GM19328 (cell line): ENCODE results near the gene FREM1.

Experiments
- ATAC-seq: cut with Tn5 transposase; IDR thresholded peaks from one replicate; pipeline ENCODE4 v1.9.1; 2021; ENCODE audit warnings: mild to moderate bottlenecking, moderate library complexity; ENCODE audit not compliant: unreplicated experiment

The FREM1 gene

DNA sequence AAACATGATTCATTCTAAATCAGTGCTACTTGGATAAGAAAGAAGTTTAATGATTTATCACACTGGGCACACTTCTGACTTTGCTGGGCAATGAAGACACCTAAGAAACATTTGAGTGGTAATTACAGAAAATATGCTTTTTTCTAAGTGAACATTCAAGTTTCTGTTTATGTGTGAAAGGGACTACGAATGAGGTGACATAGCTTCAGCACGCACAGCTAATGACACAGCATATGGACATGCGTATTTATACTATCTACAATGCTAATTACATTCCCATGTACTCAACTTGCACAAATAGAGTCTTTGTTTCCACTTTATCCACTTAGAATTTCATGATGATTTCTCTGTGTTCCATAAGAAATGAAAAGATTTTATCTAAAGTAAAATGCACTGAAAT lies 40.6 kb downstream of the FREM1 start:
- no peak for ATAC-seq

DNA sequence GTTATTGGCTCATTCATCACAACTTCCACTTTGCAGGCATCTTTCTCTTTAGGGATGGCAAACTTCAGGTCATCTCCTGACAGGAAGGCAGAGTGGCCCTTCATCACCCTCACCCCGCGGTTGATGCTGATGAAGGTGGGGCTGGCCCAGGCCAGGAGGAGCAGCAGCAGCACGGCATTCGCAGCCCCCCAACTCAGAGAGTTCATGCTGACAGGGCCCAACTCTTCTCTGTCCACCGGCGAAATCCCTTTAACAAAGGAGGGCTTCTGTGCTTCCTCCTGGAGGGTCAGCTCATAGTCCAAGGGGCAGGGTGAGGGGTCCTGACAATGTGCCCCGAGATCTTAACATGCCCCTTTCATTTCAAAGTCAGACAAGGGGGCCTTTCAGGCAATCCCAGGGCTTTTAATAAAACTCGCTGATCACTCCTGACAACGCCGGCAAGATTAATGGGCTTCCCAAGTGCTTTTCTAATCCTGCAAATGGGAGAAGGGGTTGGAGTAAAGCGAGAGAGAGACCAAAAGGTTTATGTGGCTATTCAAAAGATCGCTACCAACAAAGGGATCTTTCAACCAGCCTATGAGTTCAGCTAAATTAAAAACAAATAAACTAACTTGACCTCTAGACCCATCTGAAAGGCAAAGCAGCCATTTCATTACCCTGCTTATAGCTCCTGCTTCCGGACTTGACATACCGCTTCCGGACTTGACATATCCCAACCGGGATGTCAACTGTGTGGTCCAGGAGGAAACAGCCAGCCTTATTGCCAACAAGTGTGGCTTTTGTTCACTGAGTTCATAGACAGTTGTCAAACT lies 41.2 kb downstream of the FREM1 start:
- no peak for ATAC-seq

DNA sequence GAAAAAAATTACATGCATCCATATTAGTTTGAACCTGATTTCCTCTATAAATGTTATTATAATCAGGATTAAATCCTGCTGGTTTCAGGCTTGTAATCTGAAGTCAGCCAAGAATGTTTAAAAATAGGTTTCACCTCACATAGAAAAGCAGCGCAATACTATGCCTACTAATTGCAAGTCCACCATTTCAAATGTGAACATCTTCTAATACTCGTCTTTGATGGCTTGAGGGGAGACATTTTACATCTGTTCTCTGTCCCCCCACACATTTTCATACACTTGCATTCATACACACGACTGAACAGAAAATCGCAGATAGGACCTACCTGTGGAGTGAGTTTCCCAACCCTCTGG lies 41.8 kb downstream of the FREM1 start:
- ATAC-seq, result no peak

DNA sequence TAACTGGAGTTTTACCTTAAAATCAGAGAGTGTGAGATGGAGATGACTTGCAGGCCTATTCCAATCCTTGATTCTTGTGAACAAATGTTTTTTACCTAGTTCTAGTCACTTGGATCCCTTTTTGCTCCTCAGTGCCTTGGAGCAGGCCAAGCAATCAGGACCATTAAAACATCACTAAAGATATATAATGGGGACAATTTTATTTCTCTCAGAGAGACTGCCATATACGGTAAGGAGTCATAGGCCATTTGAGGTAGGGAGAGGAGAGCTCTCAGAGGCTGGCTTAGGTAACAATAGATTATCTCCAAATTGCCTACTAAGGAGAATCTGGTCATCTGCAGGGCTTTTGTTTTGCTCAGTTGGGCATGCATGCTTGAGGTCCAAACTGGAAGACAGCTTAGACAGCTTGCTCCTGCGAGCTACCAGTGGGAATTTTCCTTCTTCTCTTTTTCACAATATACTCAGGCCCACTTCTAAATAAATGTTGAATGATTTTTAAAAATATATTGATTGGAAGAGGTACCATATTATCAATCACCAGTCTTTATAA lies 44.0 kb downstream of the FREM1 start:
- ATAC-seq, result no peak

DNA sequence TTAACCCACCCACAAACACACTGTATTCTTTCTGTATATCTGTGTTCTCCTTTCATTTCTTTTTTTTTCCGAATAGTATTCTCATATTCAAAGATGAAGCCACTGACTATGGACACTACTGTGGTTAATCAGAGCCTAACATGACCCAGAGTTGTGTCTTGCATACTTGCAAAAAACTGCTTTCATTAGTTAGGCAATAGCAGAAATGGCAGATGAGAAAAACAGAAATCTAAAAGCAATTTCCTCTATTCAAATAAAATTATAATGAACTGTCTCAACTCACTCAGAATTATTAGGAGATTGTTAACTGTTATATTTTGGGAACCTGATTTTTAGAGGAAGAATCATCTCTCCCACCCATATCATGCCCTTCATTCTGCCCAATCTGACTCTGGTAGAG lies 45.9 kb downstream of the FREM1 start:
- no peak for ATAC-seq

DNA sequence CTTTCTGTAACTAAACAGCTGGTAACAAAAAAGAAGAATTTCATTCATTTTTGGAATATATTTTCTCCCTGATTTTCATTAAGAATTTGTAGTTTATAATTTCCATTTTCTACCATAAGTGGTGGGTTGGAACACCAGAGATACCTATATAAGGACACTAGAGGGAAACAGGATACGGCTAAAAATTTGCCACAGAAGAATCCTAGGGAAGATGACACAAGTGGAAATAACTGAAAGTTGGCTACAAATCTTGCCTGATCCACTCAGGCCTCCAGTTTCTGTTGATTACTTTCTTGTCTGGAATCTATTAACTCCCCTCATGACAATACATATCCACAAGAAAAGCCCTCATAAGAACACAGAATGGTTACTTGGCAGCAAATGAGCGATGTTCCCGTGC lies 46.8 kb downstream of the FREM1 start:
- ATAC-seq, result no peak

DNA sequence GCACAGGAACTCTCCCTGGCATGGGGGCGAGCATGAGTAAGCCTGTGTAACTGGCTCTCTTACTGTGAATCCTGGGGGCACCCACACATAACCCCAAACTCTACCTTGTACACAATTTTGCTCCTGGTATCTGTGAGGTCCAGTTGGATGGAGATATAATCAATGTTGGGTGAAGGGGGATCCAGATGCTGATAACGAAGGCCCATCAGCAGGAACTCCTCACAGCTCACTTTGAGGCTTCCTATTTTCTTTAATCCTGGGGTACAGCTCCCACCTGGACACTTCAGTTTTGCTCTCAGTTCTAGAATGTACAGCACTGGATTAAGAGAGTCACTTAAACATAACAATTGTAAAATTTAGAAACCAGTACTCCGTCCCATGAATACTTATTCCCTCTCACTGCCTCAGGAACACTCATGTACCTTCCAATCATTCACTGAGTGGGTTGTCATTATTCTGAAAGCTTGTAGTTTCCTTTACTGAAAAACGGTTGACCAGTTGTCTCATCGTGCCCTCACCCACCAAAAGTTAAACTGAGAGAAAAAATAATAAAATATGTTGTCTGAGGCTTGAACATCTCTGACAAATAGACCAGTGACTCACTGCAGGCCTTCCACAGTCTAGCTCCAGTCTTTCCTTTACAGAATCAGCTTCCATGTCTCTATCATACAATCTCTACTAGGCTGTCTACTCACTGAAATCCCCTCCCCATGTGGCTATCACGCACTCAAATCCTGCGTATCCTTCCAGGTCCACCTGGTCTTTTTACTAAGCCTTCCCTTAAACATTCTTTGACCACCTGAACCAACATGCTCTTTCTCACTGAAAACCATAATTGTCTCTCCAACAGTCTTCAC lies 52.6 kb downstream of the FREM1 start:
- no peak for ATAC-seq

DNA sequence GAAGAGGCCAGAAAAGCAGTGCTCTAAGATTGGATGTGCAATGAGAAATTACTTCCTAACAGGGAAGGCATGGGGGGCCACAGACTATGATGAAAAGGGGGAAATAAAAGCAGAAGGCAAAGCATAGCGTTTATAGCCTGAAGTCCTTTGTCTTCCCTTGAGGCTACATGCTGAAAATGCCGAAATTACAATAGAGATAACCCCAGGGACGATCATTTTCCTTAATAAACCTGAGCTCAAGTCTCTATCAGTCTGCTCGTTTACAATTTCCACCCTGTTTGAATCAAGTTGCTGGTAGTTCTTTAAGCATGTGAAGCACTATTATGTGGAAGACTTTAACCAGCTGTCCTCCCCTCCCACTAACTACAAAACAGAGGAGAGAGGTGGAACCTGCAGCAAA lies 60.4 kb downstream of the FREM1 start:
- no peak for ATAC-seq

DNA sequence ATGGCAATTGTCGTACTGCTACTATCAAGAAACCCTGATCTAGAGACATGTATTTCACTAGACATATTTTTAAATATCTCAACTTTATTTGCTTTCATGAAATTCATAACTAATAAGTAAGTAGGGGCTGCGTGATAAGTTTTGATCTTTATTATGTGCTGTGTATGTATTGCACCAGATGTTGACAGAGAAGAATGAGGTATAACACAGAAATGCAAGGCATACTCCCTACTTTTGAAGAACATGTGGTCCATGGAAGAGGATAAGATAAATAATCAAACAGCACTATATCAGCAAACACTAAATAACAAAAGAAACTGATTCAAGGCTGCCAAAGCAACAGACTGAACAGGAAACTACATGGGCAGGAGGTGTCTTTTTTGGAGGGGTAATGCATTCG lies 60.9 kb downstream of the FREM1 start:
- no peak for ATAC-seq

DNA sequence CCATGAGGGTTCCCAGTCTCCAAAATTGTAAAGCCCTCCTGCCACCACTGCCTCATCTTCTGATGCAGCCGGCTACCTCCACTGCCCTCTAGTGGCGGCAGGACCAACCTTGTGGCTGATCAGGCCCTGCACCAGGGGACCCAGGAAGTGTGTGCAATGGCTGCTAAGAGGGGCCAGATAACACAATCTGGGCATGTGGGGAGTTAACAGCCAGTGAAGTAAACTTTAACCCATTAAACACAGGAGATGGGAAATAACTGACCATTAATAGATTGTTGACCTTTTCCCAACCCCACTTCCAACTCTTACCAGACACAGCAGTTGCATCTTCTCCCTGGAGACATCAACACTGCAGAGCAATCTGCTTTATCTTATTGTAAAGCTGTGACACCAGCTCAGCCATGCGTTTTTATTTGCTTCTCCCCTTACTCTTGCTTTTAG lies 63.3 kb downstream of the FREM1 start:
- ATAC-seq, result peak; percentile 98

DNA sequence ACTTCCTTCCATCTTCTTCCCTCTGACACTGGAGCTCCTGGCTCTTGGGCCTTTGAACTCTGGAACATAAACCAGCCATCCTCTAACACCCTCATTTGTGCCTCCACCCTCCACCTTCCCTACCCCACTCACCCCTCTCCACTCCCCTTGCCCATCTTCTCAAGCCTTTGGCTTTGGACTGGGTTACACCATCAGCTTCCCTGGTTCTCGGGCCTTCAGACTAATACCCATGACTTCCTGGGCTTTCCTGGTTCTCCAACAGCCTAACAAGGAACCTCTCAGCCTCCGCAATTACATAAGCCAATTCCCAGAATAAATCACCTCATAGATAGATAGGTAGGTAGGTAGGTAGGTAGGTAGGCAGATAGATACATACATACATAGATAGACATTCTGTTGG lies 67.1 kb downstream of the FREM1 start:
- no peak for ATAC-seq

DNA sequence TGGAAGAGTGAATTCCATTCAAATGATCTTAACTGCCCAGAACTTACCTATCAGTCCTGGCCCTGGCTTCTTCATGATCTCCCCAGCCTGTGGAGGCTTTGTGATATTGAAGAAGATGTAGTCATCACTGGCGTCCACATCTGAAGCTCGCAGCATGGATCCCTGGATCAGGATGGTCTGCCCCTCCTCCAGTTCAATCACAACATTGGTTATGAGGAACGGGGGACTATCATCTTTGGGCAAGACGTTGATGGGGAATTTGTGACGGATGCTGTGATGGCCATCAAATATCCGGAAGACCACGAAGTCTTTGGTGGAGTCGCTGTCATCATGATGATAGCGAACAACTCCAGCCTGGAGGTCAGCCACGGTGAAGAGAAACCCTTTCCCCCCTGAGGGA lies 68.0 kb downstream of the FREM1 start:
- ATAC-seq, result no peak

DNA sequence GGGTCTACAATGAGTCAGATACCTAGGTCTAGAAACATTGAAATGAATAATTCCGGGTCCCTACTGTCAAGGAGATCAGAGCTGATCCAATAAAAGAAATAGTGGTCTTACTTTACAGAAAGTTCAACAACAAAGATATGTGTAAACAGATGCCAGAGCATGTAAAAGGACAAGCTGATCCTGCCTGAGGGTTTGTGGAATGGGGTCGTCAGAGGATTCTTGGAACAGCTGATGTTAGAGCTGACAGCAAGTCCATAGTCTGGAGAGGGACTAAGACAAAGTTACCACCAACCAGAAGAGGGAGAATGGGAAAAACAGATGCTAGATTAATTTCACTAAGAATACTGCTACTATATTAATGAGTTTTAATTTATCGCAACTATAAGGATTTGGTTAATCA lies 71.5 kb downstream of the FREM1 start:
- no peak for ATAC-seq

DNA sequence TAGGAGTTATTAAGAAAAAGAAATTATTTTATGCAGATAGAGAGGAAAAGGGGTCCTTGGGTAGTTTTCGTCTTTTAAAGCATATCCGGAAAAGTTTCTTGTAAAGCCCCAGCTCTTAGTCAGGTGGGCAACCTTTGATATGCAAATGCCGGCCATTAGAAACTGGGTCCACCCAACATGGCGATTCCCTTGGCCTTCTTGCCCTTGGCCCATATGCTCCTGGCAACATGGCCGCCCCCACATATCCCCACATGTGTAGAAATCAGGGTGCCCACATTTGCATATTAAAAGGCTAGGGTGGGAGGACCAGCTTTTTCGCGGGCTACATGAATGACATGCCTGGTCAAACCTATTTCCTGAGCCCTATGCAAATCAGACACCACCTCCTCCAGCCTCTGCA lies 73.3 kb downstream of the FREM1 start:
- no peak for ATAC-seq

DNA sequence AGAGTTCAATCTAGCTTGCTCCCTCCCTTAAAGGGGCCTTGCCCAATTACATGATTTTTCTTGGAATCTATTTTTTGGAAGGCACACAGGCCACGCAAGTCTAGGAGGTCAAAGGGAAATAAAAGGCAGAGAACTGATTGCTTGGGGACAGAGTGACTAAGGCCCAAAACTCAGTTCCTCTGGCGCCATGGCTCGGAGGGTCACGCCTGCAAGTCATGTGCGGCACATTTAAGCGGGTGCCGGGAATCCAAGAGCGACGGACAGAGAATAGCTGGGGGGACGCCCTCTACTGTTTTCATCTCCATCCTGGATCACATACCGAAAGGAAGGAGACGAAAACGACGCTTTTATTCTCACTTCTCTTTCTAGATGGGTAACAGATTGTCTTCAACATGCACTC lies 78.6 kb downstream of the FREM1 start:
- ATAC-seq, result no peak

DNA sequence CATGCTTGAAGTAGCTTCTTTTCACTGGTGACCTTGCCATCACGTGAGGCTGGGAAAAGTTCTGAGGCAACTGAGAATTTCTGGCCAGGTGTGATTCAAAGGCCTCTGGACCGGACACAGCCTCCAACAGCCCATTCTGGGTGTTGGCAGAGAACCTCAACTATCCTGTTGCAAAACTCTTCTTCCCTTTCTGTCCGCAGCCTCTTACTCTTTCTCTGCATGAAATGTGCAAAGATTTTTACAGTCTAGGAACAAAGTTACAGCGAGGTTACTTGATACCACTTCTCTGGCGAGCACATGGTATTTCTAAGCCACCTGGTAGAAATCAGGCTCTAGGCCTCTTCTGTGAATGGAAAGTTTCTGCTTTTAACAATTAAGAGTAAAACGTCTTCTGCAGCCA lies 79.2 kb downstream of the FREM1 start:
- no peak for ATAC-seq

DNA sequence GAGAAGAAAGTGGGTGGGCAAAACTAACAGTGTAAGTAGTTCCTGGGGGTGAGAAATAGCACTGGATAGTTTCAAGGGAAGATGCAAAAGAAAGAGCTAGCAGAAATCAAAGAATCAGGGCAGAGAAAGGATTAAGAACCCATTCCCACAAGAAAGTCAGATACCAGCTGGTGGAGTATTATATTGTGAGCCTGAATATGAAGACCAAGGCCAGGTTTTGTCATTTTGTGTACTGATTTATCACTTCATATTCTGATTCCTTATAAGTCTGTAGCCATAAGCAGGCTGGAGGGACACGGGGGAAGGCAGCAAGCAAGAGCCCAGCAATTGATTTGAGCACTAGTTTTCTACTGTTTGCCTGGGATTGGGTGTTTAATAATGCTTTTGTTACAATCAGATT lies 80.2 kb downstream of the FREM1 start:
- ATAC-seq, result no peak

DNA sequence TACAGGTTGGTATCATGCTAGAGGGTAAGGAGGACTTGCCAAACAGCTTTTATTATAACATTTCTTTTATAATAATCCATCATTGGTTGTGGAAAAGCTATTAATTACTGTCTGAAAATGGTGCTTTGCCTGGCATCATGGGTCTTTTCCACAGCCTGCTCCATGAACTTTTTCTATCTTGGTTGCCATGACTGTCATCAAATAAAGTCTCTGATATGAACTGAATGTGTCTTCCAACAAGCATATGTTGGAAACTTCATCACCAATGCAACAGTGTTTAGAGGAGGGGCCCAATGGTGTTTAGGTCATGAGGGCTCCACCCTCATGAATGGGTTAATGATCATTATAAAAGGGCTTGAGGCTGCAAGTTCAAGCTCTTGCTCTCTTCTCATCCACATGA lies 81.0 kb downstream of the FREM1 start:
- ATAC-seq, result no peak

DNA sequence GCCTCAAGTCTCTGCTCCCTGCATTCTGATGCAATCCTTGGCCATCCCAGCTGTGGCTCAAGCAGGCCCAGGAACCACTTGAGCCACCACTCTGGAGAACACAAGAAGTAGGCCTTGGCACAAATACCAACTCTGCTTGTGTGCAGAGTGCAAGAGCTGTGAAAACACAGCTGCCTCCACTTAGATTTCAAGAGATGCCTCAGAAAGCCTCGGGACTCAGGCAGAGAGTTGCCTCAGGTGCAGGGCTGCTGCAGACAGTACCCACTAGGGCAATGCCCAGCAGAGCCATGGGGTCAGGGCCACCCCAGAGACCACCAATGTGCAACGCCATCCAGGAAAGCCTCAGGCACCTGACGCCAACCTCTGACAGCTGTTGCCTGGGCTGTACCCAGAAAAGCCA lies 82.4 kb downstream of the FREM1 start:
- ATAC-seq, result no peak

DNA sequence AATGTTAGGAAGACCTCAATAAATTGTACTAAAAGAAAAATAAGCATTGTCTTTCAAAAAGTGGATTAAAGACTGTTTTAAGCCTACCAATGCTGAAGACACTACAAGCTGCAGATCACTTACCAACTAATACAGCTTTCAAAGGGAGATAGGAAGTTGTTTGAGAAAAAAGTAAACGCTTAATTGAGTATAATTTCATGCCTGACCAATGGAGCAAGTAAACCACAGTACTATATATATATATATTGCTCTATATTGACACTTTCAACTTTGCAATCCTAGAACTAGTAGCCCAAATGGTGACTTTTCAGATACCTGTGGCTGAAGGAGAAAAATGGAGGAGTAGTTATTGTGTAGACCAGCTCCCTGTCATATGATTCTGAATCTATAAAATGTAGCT lies 85.7 kb downstream of the FREM1 start:
- no peak for ATAC-seq

DNA sequence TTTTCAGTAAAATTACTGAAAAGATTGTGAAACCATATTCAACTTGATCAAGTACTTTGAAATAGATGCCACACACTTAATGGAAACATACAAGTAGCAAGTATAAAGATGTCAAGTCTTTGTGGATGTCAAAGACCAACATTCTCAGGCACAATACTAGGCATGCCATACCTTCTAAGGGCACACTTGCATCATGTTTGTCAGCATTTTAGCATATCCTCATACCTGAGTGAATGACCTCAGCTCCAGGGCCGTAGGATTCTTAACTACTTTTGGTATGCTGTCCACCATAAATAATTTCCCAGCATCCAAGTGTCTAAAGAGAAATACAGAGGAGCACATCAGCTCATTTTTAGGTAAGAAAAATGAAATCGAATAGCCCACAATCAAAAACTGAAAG lies 86.4 kb downstream of the FREM1 start:
- ATAC-seq, result no peak

DNA sequence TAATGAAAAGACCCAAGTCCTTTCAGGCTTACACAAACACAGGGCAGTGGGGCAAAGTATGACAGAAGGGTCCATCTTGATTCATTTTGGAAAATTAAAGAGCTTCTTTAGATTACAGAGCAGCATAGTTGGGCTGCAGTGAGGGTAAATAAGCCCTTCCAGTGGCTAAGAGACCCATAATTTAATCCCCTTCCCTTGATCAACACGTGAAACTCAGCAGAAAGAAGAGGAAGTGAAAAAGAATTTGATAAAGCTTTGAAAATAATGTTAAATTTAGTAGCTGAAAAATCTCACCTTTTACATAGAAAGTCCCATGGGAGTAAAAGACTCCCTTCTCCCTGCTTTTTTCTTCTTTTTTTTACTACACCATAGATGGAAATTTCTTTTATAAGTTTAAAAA lies 87.6 kb downstream of the FREM1 start:
- no peak for ATAC-seq
